ENCODE data around the gene MAGI3. TPM values are rescaled to one million over a fixed set of nuclear protein-coding genes. Genes with fewer than 3 reads are reported as not detected.
"Not testable (repeated sequence)": the region's sequence is repeated elsewhere in the genome, so short reads cannot be mapped to it uniquely, and the experiment has no call there.

Gene MAGI3
- total and polyA plus RNA-seq, 11 donors, result 2.1 to 10.0 (median 8.1) TPM

DNA sequence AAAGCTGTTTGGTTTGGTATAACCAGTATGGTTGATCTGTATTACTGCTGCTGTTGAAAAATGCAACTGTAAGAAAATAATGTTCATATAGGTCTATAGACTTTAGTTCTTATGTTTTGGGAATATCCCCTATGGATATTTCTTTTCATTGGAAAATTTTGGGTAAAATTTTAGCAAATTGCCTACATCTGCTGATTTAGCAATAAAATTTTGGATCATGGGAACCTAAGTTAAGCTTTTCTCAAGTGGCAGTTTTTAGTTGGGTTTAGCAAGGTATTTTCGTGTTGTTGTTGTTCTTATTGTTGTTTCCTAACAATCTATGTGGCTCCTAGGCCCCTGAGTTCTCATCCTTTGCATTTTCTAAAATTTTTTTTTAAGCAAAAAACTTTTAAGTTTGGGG is 201.9 kb downstream of the MAGI3 start:
- H3K27me3 ChIP-seq, result no peaks in the 10 kb centered on the region
- H3K4me3 ChIP-seq, result no peak overlapping the region
- H3K4me1 ChIP-seq, result no peaks in the 10 kb centered on the region
- peaks cover 0 to 36% (median 2%) of the 10 kb centered on the region in 9 donors for H3K36me3 ChIP-seq
- TF ChIP-seq, protein P1, sequence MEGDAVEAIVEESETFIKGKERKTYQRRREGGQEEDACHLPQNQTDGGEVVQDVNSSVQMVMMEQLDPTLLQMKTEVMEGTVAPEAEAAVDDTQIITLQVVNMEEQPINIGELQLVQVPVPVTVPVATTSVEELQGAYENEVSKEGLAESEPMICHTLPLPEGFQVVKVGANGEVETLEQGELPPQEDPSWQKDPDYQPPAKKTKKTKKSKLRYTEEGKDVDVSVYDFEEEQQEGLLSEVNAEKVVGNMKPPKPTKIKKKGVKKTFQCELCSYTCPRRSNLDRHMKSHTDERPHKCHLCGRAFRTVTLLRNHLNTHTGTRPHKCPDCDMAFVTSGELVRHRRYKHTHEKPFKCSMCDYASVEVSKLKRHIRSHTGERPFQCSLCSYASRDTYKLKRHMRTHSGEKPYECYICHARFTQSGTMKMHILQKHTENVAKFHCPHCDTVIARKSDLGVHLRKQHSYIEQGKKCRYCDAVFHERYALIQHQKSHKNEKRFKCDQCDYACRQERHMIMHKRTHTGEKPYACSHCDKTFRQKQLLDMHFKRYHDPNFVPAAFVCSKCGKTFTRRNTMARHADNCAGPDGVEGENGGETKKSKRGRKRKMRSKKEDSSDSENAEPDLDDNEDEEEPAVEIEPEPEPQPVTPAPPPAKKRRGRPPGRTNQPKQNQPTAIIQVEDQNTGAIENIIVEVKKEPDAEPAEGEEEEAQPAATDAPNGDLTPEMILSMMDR (IDR thresholded peaks at IDR 0.05), result no peak
- ATAC-seq (no peak), DNase-seq (no peak)
- WGBS, 4 donors, result 92 to 99% (median 97%) methylated on average over 1 of the region's 1 CpG
- intact Hi-C loops (cut with DNase I), result no loop called here
- H3K9me3 ChIP-seq, result peaks cover 0 to 10% (median 2%) of the 10 kb centered on the region in 12 donors
- no peak overlapping the region for H3K27ac ChIP-seq

DNA sequence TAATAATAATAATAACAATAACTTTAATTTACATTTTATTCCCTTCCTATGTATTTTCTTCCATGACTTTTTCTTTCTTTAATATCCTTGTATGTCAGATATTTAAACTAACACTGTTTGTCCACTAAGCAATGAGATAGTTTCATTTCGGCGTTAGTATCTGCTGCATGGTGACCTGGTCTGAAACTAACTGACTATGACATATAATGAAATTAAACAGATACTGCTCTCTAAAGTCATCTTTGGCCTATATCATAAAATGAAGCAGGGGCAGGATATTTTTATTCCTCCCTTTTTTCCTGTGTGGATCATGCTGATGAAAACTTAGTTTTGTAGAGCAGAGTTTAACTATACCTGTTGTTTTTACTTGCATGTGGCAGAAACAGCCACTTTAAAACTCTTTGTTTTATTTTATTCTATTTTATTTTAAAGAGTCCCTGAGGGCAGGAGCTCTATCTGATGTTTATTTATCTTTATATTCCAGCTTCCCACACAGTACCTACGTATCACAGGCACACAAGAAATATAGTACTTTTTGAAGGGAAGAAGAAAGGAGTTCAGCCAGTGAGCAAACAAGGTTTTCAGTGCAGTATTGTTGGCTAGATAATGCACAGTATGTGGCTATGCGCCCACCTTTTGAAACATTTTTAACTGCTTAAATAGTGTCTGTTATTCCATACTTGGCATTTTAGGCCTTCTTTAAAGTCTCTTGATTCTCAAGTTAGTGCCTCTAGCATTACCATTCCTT is 203.4 kb downstream of the MAGI3 start:
- TF ChIP-seq, protein P1 (IDR thresholded peaks at IDR 0.05), result no peak
- TF ChIP-seq POLR2A (IDR thresholded peaks at IDR 0.05), result no peak
- Histone ChIP-seq H3K36me3 (peaks cover 0 to 42% (median 7%) of the 10 kb centered on the region in 9 donors), H3K9me3 (peaks cover 0 to 18% (median 7%) of the 10 kb centered on the region in 12 donors), H3K27me3 (no peaks in the 10 kb centered on the region), H3K4me1 (no peaks in the 10 kb centered on the region), H3K4me3 (peak overlapping the region in 1 of 12 donors; percentile 5), H3K27ac (no peak overlapping the region)
- intact Hi-C loops (cut with DNase I), result no loop called here
- ATAC-seq (no peak), DNase-seq (no peak)
- 72 to 81% (median 75%) methylated on average over 4 of the region's 4 CpGs for WGBS, 4 donors

DNA sequence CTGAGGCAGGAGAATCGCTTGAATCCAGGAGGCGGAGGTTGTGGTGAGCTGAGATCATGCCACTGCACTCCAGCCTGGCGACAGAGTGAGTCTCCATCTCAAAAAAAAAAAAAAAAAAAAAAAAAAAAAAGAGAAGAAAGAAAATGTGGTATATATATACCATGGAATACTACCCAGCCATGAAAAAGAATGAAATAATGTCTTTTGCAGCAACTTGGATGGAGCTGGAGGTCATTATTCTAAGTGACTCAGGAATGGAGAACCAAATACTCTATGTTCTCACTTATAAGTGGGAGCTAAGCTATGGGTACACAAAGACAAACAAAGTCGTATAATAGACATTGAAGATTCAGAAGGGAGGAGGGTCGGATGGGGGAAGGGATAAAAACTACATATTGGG is 214.2 kb downstream of the MAGI3 start:
- 94 to 97% (median 96%) methylated on average over 5 of the region's 5 CpGs for WGBS, 4 donors
- H3K4me1 ChIP-seq, result not testable (repeated sequence)

DNA sequence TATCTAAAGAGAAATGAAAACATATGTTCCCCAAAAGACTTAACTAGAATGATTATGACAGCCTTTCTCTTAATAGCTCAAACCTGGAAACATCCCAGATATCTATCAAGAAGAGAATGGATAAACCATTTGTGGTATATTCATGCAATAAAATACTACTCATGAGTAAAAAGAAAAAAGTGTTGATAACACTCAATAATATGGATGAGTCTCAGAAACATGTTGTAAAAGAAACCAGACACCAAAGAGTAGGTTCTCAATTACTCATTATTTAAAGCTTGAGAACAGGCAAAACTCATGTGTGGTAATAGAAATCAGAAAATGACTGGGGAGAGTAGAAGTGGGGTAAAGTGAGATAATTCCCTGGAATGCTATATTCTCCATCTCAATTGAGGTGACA is 214.8 kb downstream of the MAGI3 start:
- Histone ChIP-seq H3K27ac (no peak overlapping the region), H3K4me3 (no peak overlapping the region), H3K27me3 (no peaks in the 10 kb centered on the region), H3K36me3 (no peaks in the 10 kb centered on the region), H3K9me3 (peaks cover 0 to 6% (median 0%) of the 10 kb centered on the region in 12 donors), H3K4me1 (no peaks in the 10 kb centered on the region)
- DNase-seq (no peak), ATAC-seq (no peak)
- intact Hi-C loops (cut with DNase I), result no loop called here
- TF ChIP-seq POLR2A (IDR thresholded peaks at IDR 0.05), result no peak
- TF ChIP-seq, protein P1 (IDR thresholded peaks at IDR 0.05), result no peak

More for the DNA sequence above, 214.2 kb downstream of the MAGI3 start:
- H3K27me3 ChIP-seq; H3K36me3 ChIP-seq; DNase-seq; ATAC-seq; H3K27ac ChIP-seq; H3K9me3 ChIP-seq; H3K4me3 ChIP-seq; intact Hi-C loops (cut with DNase I): not testable (repeated sequence)

DNA sequence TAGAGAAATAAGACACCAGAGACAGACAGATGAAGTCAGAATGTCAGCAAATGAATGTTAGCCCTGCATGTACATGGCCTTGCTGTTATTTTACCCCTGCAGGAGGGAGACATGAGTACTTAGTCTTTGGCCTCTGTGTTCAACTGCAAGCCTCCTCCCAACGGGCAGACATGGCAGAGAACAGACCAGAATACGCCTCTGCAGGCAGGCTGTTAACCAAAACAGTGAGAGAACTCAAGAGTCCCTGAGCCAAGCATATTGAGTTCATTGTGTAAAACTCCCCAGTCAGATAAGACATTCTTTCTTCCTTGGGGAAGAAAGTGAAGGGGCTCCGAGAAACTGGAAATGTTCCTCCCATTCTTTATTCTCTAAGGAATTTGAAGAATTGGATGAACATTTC is 218.1 kb downstream of the MAGI3 start:
- H3K27ac ChIP-seq, result no peak overlapping the region
- H3K27me3 ChIP-seq, result no peaks in the 10 kb centered on the region
- H3K36me3 ChIP-seq, result no peaks in the 10 kb centered on the region
- WGBS, 4 donors, result 49 to 72% (median 69%) methylated on average over 3 of the region's 3 CpGs
- peaks cover 0 to 6% (median 0%) of the 10 kb centered on the region in 12 donors for H3K9me3 ChIP-seq
- H3K4me3 ChIP-seq, result no peak overlapping the region
- H3K4me1 ChIP-seq, result no peaks in the 10 kb centered on the region
- DNase-seq (no peak), ATAC-seq (no peak)
- intact Hi-C loops (cut with DNase I), result no loop called here
- no peak for TF ChIP-seq POLR2A (IDR thresholded peaks at IDR 0.05)
- TF ChIP-seq, protein P1 (IDR thresholded peaks at IDR 0.05), result no peak
